ENCODE results near the gene PIERCE2. TPM values are rescaled to one million over a fixed set of nuclear protein-coding genes. Genes with fewer than 3 reads are reported as not detected.

Gene PIERCE2
- polyA plus RNA-seq, 1 experiment, result 1.4 TPM

DNA sequence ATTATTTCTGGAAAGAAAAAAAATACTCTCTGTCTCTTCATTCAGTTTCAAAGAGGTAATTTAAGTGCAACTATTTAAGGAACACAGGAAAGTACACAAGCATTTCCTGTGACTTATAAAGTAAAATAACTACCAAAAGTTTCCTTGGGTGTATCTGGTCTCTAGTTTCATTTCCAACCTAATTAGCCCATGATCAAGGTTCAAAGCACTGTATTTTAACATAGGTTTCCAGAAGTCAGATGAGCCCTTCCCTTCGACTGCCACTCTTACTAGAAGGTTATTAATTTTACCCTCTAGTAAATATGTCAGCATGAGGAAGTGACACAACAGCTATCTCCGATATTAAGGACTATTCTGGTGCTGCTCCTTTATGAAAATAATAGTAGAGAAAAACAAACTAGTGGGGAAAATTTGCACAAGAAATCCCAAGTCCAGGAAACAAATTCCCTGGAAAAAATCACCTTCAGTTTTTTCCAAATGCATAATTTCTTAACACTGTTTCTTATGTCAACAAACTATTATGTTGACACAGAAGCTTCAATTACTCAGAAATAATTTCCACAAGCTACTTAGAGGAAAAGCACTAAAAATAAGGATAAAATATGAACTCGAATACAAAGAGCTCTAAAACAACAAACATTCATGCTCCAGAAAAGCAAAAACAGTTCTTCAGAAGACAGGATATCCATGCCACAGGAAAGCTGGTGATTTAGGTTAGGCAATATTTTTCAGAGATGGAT is 35.4 kb upstream of the PIERCE2 start:
- H3K27me3 ChIP-seq (ENCODE audit: control insufficient read depth, insufficient read depth, low read length), result no peaks in the 10 kb centered on the region
- no peak for DNase-seq (ENCODE audit: low read depth)
- ChIA-PET CTCF (no interaction called here), POLR2A (no interaction called here)
- TF ChIP-seq, protein P1, sequence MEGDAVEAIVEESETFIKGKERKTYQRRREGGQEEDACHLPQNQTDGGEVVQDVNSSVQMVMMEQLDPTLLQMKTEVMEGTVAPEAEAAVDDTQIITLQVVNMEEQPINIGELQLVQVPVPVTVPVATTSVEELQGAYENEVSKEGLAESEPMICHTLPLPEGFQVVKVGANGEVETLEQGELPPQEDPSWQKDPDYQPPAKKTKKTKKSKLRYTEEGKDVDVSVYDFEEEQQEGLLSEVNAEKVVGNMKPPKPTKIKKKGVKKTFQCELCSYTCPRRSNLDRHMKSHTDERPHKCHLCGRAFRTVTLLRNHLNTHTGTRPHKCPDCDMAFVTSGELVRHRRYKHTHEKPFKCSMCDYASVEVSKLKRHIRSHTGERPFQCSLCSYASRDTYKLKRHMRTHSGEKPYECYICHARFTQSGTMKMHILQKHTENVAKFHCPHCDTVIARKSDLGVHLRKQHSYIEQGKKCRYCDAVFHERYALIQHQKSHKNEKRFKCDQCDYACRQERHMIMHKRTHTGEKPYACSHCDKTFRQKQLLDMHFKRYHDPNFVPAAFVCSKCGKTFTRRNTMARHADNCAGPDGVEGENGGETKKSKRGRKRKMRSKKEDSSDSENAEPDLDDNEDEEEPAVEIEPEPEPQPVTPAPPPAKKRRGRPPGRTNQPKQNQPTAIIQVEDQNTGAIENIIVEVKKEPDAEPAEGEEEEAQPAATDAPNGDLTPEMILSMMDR (IDR thresholded peaks at IDR 0.05; ENCODE audit: insufficient read depth, low read depth, low read length), result no peak
- H3K4me3 ChIP-seq (ENCODE audit: low read depth, low read length), result no peak overlapping the region
- peaks cover 1% of the 10 kb centered on the region; the same call in 1 of the 2 replicates for H3K36me3 ChIP-seq (ENCODE audit: control insufficient read depth, insufficient read depth, low read length)

DNA sequence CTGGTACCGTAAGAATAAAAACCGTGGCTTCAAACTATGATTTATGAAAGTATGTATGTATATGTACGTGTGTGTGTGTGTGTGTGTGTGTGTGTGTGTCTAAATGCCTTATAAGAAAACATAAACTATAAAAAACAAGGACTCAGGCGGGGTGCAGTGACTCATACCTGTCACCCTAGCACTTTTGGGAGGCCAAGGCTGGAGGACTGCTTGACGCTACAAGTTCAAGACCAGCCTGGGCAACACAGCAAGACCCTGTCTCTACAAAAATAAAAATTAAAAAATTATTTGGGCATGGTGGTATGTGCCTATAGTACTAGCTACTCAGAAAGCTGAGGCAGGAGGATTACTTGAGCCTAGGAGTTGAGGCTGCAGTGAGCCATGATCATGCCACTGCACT is 29.2 kb upstream of the PIERCE2 start:
- ChIA-PET CTCF (no interaction called here), POLR2A (no interaction called here)
- Histone ChIP-seq H3K4me3 (ENCODE audit: low read depth, low read length) (no peak overlapping the region), H3K27me3 (ENCODE audit: control insufficient read depth, insufficient read depth, low read length) (no peaks in the 10 kb centered on the region), H3K36me3 (ENCODE audit: control insufficient read depth, insufficient read depth, low read length) (peaks cover 1% of the 10 kb centered on the region; the same call in 1 of the 2 replicates)
- TF ChIP-seq, protein P1 (IDR thresholded peaks at IDR 0.05; ENCODE audit: insufficient read depth, low read depth, low read length), result no peak
- DNase-seq (ENCODE audit: low read depth), result no peak

DNA sequence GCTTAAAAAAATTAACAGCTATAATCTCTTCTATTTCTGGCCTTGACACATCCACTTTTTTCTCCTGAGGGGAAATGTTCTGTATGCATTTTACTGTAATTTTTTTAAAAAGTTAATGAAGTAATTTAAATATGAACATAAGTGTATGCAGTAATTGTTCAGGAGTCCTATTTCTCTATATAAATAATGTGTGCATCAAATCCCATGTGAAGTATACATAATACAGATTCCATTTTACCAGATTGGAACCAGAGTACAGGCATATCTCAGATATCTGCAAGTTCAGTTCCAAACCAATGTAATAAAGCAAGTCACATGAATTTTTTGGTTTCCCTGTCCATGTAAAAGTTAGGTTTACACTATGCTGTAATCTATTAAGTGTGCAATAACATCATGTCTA is 26.7 kb upstream of the PIERCE2 start:
- no peak for DNase-seq (ENCODE audit: low read depth)
- POLR2A ChIA-PET, result no interaction called here
- H3K27me3 ChIP-seq (ENCODE audit: control insufficient read depth, insufficient read depth, low read length), result no peaks in the 10 kb centered on the region
- no peak overlapping the region for H3K4me3 ChIP-seq (ENCODE audit: low read depth, low read length)
- CTCF ChIA-PET, result interaction anchor here (0.6 to 1.0 kb wide), 2 partner anchors 27 to 231 kb away, joined by 3 read pairs; partner anchors contain the start of genes CCPG1 and PIERCE2
- TF ChIP-seq, protein P1 (IDR thresholded peaks at IDR 0.05; ENCODE audit: insufficient read depth, low read depth, low read length), result no peak
- H3K36me3 ChIP-seq (ENCODE audit: control insufficient read depth, insufficient read depth, low read length), result no peaks in the 10 kb centered on the region

DNA sequence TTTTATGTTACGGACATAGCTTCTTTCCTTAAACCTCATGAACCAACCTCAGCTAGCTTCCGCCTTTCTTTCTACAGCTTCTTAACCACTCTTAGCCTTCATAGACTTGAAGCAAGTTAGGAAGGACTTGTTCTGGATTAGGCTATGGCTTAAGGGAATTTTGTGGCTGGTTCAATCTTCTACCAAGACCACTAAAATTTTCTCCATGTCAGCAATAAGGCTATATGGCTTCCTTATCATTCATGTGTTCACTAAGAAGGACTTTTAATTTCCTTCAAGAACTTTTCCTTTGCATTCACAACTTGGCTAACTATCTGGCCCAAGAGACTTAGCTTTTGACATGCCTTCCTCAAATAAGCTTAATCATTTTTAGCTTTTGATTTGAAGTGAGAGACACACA is 24.6 kb upstream of the PIERCE2 start:
- H3K4me3 ChIP-seq (ENCODE audit: low read depth, low read length), result no peak overlapping the region
- ChIA-PET POLR2A (no interaction called here), CTCF (interaction anchor here (1.4 kb wide), 1 partner anchor 17 kb away, joined by 5 read pairs; no protein-coding TSS in a partner anchor)
- TF ChIP-seq, protein P1 (IDR thresholded peaks at IDR 0.05; ENCODE audit: insufficient read depth, low read depth, low read length), result no peak
- H3K27me3 ChIP-seq (ENCODE audit: control insufficient read depth, insufficient read depth, low read length), result no peaks in the 10 kb centered on the region
- no peak for DNase-seq (ENCODE audit: low read depth)
- no peaks in the 10 kb centered on the region; the same call in 1 of the 2 replicates for H3K36me3 ChIP-seq (ENCODE audit: control insufficient read depth, insufficient read depth, low read length)

DNA sequence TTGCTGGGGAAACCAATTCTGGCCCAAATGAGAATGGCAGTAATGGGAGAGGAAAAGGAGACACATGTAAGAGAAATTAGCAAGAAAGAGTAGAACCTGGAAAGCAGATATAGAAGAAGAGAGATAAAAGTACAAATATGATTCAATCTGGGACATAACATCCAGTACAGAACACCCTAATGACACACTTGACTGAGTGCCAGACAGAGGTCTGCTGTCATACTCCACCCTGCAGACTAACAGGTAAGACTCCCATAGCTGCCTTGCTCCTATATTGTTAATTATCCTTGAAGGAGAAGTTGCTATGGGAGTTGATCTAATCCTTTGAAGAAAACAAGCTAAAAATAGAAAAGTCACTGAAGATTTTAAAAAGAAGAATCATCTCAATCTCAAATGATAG is 21.3 kb upstream of the PIERCE2 start:
- Histone ChIP-seq H3K36me3 (ENCODE audit: control insufficient read depth, insufficient read depth, low read length) (no peaks in the 10 kb centered on the region; the same call in 1 of the 2 replicates), H3K27me3 (ENCODE audit: control insufficient read depth, insufficient read depth, low read length) (no peaks in the 10 kb centered on the region), H3K4me3 (ENCODE audit: low read depth, low read length) (no peak overlapping the region)
- ChIA-PET CTCF (no interaction called here), POLR2A (no interaction called here)
- TF ChIP-seq, protein P1 (IDR thresholded peaks at IDR 0.05; ENCODE audit: insufficient read depth, low read depth, low read length), result no peak
- no peak for DNase-seq (ENCODE audit: low read depth)

All from BJ (cell line).